Stimulated activated CD8-positive, alpha-beta memory T cell treated with anti-CD3 and anti-CD28 coated beads, Interleukin-7, amount 100 ng/mL, for 1 hour (primary cell): ENCODE results near the gene CDKAL1.

Experiments used
- DNase-seq, 2 donors: peaks; one replicate each; pipeline ENCODE4 v3.0.0-alpha.2; 2020; ENCODE audit warnings: low read depth in 2 of 2

The CDKAL1 gene

GRCh38 chr6:20877008-20877937 lies 343.0 kb downstream of the CDKAL1 start:
- DNase-seq: no peak

DNA sequence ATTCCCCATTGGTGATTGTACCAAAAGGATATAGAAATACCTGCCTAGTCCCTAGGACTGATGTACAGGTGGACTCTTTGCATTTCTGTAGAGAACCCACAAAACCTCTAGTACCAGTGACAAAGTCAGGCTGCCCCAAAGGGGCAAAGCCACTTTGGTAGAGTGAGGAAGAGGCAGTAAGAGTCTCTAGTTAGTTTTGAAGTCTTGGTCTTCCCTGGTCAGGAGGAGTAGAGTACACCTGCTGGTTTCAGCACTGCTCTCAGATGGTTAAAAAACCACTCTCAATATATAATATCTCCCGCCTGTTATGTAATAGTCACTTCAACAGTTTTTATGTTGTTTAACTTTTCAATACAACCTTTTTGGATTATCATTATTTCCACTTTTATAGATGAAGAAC lies 344.9 kb downstream of the CDKAL1 start:
- no peak for DNase-seq

DNA sequence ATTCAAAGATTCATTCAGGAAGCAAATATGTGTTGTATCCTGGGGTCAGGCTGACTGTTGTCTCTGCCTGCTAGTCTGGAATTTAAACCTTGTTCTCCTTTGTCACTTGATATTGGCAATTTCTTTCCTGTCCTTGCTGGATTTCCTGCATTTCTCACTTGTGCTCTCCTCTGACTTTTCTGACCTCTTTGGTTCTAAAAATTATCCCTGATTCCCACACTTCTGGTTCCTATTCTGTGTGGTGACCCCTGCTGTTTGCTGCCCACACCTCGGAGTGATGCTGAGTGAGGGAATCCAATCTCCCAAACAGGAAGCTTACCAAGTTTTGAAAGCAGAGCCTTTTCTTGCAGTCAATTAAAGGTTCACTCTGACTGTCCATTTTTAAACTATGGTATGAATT lies 345.3 kb downstream of the CDKAL1 start:
- no peak for DNase-seq

GRCh38 chr6:20881365-20881764 lies 347.1 kb downstream of the CDKAL1 start:
- DNase-seq: no peak

- no peak for DNase-seq
Observed at GRCh38 chr6:20882014-20882413, 347.8 kb downstream of the CDKAL1 start.

GRCh38 chr6:20885076-20885475 lies 350.8 kb downstream of the CDKAL1 start:
- no peak for DNase-seq

GRCh38 chr6:20891161-20891560 lies 356.9 kb downstream of the CDKAL1 start:
- no peak for DNase-seq

DNA sequence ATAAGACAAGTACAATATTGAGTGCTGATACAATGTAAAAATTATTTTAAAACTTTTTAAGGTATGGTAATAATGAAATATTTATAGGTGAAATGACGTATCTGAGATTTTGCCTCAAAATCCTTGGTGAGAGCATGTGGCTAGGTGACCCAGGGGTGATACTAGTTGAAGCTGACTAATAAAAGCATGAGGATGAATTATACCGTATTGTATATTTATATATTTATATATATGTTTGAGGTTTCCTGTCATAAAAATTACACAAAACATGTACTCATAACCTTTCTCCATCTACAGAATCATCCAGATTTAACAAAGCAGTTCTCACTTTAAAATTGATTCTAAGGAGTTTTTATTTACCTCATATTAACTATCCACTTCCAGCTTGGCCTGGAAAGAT lies 358.1 kb downstream of the CDKAL1 start:
- no peak for DNase-seq

DNA sequence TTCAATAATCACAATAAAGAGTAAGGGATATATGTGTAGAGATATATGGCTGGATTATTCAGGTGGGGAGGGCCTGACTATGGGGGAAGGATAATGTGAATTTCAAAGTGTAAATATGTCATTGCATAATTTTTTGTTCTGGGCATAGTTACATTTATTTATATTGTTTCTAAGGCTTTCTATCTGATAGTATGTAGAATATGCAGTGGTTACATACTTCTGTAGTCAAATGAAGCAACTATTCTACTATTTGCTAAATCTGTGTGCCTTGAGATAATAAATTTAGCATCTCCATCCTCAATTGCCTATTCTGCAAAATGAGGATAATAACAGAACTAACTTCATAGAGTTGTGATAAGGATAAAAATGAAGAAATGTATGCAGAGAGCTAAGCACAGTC lies 359.2 kb downstream of the CDKAL1 start:
- DNase-seq: no peak

DNA sequence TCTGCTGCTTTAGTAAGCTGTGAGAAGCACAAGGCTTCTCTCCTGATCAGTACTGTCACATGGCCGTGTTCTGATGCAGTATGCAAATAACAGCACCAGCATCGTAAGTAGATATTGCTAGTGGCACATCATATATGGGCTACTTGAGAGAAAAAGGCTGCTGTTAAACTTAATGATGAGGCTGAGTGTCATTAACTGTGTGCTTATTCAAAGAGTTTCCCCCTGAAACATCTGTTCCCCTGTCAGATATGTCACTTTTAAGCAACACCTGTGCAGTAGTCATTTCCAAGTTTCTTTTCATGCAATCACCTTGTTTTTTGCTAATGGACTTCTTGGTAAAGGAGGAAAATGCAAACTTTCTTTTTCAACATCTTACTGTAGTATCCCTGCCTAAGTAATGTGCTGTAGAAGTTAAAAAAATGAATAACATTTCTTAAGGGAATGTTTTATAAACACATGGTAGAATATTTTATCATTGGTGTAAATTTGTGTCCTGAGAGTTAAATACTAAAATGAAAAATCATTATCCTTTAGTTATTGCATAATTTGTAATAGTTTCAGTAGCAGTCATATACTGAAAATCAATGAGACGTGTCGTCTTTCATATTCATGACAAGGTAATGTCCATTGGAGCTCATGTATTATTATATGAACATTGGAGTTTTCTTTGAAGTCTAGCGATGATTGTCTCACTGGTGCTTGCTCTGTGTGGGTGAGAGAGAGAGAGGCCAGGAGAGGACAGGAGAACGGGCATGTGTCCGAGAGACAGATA lies 366.3 kb downstream of the CDKAL1 start:
- no peak for DNase-seq

GRCh38 chr6:20905377-20905776 lies 371.1 kb downstream of the CDKAL1 start:
- no peak for DNase-seq

DNA sequence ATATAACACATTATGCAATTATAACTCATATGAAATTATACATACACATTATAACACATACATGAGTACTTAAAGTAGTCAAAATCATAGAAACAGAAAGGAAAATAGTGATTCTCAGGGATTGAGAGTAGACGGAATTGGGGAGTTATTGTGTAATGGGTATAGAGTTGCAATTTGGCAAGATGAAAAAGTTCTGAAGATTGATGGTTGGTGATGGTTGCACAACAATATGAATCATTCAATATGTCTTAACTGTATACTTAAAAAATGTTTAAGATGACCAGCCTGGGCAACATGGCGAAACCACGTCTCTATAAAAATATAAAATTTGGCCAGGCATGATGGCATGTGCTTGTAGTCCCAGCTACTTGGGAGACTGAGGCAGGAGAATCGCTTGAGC lies 372.7 kb downstream of the CDKAL1 start:
- DNase-seq: no peak

DNA sequence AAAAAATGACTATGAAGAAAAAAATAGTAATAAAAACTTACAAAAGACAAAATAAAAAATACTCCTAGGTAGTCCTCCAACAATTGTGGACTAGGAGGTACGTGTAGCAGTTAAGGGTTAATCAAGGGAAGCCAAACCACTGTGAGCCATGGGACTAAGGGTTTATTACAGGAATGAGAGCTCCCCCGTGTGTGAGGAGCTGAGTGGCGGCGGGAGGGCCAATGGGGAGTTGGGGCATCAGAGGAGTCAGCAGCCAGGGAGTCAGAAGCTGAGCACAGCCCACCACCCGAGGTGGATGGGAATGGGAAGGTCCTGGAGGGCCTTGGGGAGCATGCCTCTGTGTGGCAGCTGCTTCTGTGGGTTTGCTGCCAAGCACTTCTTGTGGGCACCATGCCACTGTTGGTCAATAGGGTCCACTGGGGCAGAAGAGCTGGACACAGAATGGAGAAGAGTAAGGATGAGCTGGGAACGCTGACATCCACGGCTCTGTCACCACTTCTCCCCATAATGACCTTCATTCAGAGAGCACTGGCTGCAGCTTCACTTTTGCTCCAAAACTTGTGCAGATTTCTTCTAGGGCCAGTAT lies 373.3 kb downstream of the CDKAL1 start:
- DNase-seq: no peak

DNA sequence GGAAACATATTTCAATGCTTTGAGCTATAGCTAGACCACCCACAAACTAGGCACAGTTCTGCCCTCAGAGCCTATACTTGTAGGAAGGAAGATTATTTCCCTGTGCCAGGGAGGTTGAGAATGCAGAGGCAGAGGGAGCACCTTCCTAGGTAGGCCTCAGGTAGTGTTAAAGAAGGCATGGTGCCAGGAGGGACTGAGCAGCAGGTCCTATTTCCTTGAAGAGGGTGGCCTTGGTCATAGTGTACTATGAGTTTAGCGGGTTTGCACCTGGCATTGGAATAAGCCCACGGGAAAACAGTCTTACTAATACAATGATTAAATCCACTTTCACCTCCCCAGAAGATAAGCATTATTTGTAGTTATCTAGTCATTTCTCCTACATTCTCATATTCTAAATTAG lies 375.4 kb downstream of the CDKAL1 start:
- no peak for DNase-seq

DNA sequence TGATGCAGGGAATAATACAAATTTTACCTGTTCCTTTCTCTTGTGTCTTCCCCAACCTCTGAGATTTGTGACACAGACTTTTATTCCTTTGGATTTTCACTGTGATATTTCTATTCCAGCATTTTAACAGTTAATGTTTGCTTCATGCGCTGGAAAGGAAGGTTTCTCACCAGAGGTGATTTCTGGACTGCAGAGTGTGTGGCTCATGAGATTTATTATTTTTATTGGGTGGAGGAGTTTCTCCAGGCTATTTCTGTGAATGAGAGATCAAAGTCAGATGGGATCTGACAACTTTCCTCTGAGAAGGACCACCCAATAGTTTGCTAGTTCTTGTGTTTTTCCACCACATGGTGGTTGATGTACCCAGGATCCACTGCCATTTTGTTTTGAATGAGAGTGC lies 377.5 kb downstream of the CDKAL1 start:
- no peak for DNase-seq

- no peak for DNase-seq
Observed at GRCh38 chr6:20915156-20915555, 380.9 kb downstream of the CDKAL1 start.

- DNase-seq: no peak
Observed at GRCh38 chr6:20915626-20916025, 381.4 kb downstream of the CDKAL1 start.

GRCh38 chr6:20916086-20916485 lies 381.8 kb downstream of the CDKAL1 start:
- DNase-seq: no peak

- no peak for DNase-seq
Observed at GRCh38 chr6:20918868-20919267, 384.6 kb downstream of the CDKAL1 start.

DNA sequence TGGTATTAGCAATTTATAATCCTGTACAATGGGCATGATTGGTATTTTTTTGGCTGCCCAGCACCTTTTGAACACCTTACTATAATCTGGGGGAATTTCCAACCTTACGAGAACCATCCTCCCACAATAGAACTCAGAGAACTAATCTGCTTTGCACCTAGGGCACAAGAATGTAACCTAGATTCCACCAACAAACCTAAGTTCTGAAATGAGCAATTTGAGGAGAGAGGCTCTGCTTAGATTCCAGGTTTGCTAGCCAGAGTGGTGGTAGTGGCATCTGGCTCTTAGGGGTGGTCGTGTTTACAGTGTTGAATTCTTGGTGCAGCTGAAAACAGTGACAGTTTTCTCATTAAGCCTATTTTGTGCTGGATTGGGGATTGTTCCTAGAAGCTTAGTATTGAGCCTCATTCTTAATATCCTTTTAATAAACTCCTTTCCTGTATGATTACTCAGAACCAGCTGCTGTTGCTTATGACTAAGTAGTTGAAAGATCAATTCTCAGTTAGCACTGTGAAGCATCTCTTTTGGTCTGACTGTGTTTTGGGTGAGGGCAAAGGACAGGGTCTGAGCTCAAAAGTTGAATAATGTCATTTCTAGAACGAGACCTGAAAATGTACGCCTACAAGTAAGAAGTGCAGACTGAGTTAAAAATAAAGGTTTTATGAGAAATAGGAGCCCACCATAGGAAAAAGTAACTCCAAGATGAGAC lies 385.6 kb downstream of the CDKAL1 start:
- DNase-seq: no peak

DNA sequence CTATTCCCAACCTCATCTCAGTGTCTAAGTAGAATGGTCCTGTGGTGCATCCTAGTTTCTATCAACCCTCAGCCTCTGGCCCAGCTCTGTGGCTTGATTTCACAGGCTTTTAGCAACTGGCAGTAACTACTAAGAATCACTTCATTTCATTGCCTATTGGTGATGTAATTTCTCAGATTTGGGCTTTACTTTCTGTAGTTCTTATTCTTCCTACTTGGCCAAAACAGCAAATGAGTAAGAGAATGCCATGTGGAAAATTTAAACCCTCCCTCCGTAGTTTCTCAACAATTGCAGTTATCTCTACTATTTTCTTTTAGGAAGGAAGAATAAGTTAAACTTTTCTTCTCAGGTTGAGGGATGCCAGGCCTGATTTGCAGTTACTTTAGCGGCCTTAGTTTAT lies 387.3 kb downstream of the CDKAL1 start:
- no peak for DNase-seq

DNA sequence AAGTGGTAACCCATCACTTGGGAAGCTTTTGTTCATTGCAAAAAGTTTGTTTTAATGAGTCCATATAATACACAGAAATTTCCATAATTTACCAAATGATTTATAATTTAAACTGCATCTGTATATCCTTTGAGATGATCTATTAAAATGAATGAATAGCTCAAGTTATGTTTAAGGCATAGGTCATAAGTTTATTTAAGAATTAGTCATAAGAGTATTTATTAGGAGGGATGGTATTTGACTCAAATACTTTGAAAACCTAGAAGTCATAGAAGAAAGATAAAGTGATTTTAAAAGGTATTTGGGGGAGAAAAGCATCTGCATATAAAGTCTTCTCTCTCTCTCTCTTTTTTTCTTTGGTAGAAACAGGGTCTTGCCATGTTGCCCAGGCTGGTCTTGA lies 388.5 kb downstream of the CDKAL1 start:
- DNase-seq: no peak
